K562 (cell line): ENCODE measurements around the gene SORCS2. TPM values are rescaled to one million over a fixed set of nuclear protein-coding genes. Genes with fewer than 3 reads are reported as not detected.

Experiments
- ATAC-seq: fragments of 200-7000 bp; cut with Tn5 transposase; 3 replicates; pipeline ENCODE4 v1.9.1; 2020; ENCODE audit warnings: moderate library complexity
- BruUV-seq: library from RNA; stranded (reverse); fragments of 400-500 nt; replicated peaks from 2 replicates; lab custom pipeline; 2021; lab: Mats Ljungman, UMichigan
- CTCF ChIA-PET: fragments of 300-600 bp; formaldehyde crosslinking; extraction: SDS; loops from one replicate; lab custom pipeline; 2021; ENCODE audit warnings: low intra/inter-chr PET ratio; lab: Yijun Ruan, JAX
- POLR2A ChIA-PET: fragments of 300-600, 350-650 bp; sonication (Branson Sonifier 250); formaldehyde crosslinking; extraction: SDS; loops from one replicate; lab custom pipeline; 2021; ENCODE audit warnings: antibody characterized with exemption, inconsistent platforms; lab: Yijun Ruan, JAX
- DNase-seq, 4 experiments: peaks; one replicate each; pipeline versions ENCODE4 v3.0.0 to v3.0.0-alpha.2; 2011 to 2018; ENCODE audit warnings: low spot score in 3 of 4, mixed read lengths in 3 of 4; ENCODE audit errors: extremely low read depth in 1 of 4
- FAIRE-seq: peaks from 2 replicates; lab custom pipeline; 2011; peaks lifted over from hg19 to GRCh38; lab: Jason Lieb, UNC
- H2AFZ ChIP-seq: 2 replicates; pipeline ENCODE4 v1.6.0; 2011; ENCODE audit warnings: low read depth, low read length, control low read depth, inconsistent platforms
- H3K27ac ChIP-seq: fragments of 200-600 bp; 3 replicates; pipeline ENCODE4 v1.8.0; 2011; ENCODE audit warnings: low read depth, mild to moderate bottlenecking, control low read depth, inconsistent platforms, low read length, moderate library complexity, mixed read lengths; ENCODE audit errors: extremely low read depth
- H3K27me3 ChIP-seq, 2 experiments: fragments of 300-600 bp in 1 of 2; 2 replicates in 1 of 2; 3 replicates in 1 of 2; pipeline versions ENCODE4 v1.6.0 to v1.8.0; 2011; ENCODE audit warnings: inconsistent platforms in 2 of 2, low read length in 2 of 2, mild to moderate bottlenecking in 1 of 2, mixed read lengths in 1 of 2, moderate library complexity in 1 of 2; ENCODE audit not compliant: control insufficient read depth in 2 of 2, insufficient read depth in 2 of 2
- H3K36me3 ChIP-seq: fragments of 300-600 bp; 3 replicates; pipeline ENCODE4 v1.8.0; 2011; ENCODE audit warnings: mild to moderate bottlenecking, low read length, inconsistent platforms; ENCODE audit not compliant: control insufficient read depth, insufficient read depth
- H3K4me1 ChIP-seq, 2 experiments: fragments of 200-600 bp in 1 of 2; replicated peaks in 1 of 2; 2 replicates in 1 of 2; 3 replicates in 1 of 2; pipeline versions ENCODE4 v1.5.1 to v1.8.0; 2011; ENCODE audit warnings: inconsistent platforms in 2 of 2, low read length in 2 of 2, mild to moderate bottlenecking in 1 of 2, mixed read lengths in 1 of 2, moderate library complexity in 1 of 2; ENCODE audit not compliant: control insufficient read depth in 2 of 2, insufficient read depth in 2 of 2
- H3K4me2 ChIP-seq: 2 replicates; pipeline ENCODE4 v1.6.1; 2011; ENCODE audit warnings: low read length, control low read depth, inconsistent platforms, mixed read lengths; ENCODE audit not compliant: insufficient read depth
- H3K4me3 ChIP-seq: fragments of 200-600 bp; sonication (generic), shearing (Covaris generic); 2 replicates; pipeline ENCODE4 v1.5.1; 2016; ENCODE audit warnings: control low read depth, inconsistent platforms
- H3K79me2 ChIP-seq: fragments of 200-600 bp; 3 replicates; pipeline ENCODE4 v1.8.0; 2011; ENCODE audit warnings: low read length, inconsistent platforms; ENCODE audit not compliant: control insufficient read depth, insufficient read depth
- H3K9ac ChIP-seq, 2 experiments: 2 replicates each; pipeline versions ENCODE4 v1.6.0 to v1.6.1; 2011; ENCODE audit warnings: low read depth in 2 of 2, low read length in 2 of 2, control low read depth in 1 of 2, inconsistent platforms in 1 of 2, mild to moderate bottlenecking in 1 of 2, mixed read lengths in 1 of 2; ENCODE audit not compliant: insufficient read depth in 1 of 2
- H3K9me1 ChIP-seq: one replicate; pipeline ENCODE4 v1.6.0; 2011; ENCODE audit warnings: inconsistent platforms, mild to moderate bottlenecking, low read length, moderate library complexity; ENCODE audit not compliant: control insufficient read depth, insufficient read depth
- H3K9me3 ChIP-seq: replicated peaks from 2 replicates; pipeline ENCODE4 v1.5.1; 2011; ENCODE audit warnings: low read depth, low read length, inconsistent platforms; ENCODE audit not compliant: control insufficient read depth, insufficient read depth
- H4K20me1 ChIP-seq: replicated peaks from 2 replicates; pipeline ENCODE4 v1.6.1; 2011; ENCODE audit warnings: low read length, inconsistent platforms, mixed read lengths; ENCODE audit not compliant: control insufficient read depth, insufficient read depth
- CSDE1 ChIP-seq, 2 experiments: fragments of 450-650 bp; IDR thresholded peaks; 2 replicates each; pipeline ENCODE4 v1.6.1; 2016; ENCODE audit warnings: mild to moderate bottlenecking in 1 of 2
- CTBP1 ChIP-seq: fragments of 450-650 bp; IDR thresholded peaks from 2 replicates; pipeline ENCODE4 v1.6.1; 2016; ENCODE audit warnings: borderline replicate concordance
- DPF2 ChIP-seq: fragments of 450-650 bp; IDR thresholded peaks from 2 replicates; pipeline ENCODE4 v1.6.1; 2016
- KDM4B ChIP-seq, 2 experiments: fragments of 450-650 bp in 1 of 2; sonication (generic) in 1 of 2; IDR thresholded peaks; 2 replicates each; pipeline ENCODE4 v1.6.1; 2016 to 2017; ENCODE audit warnings: borderline replicate concordance in 2 of 2, antibody characterized with exemption in 1 of 2, low read depth in 1 of 2, mild to moderate bottlenecking in 1 of 2
- MXI1 ChIP-seq: IDR thresholded peaks from 2 replicates; pipeline ENCODE4 v1.6.1; 2011; ENCODE audit warnings: low read depth, mild to moderate bottlenecking, improper control_type of control experiment, low read length
- NFE2L1 ChIP-seq: fragments of 450-650 bp; IDR thresholded peaks from 2 replicates; pipeline ENCODE4 v1.6.1; 2016; ENCODE audit warnings: missing genetic modification characterization, low read depth, mild to moderate bottlenecking, missing compliant biosample characterization, moderate library complexity, borderline replicate concordance
- NFIC ChIP-seq: fragments of 450-650 bp; IDR thresholded peaks from 2 replicates; pipeline ENCODE4 v1.6.1; 2017; ENCODE audit warnings: mild to moderate bottlenecking, inconsistent platforms
- RB1 ChIP-seq: fragments of 450-650 bp; IDR thresholded peaks from 2 replicates; pipeline ENCODE4 v1.6.1; 2017; ENCODE audit warnings: low read depth, mild to moderate bottlenecking
- SAFB2 ChIP-seq: fragments of 200-400 bp; formaldehyde crosslinking; IDR thresholded peaks from 2 replicates; pipeline ENCODE4 v1.6.1; 2018; ENCODE audit warnings: borderline replicate concordance, low read length, low read depth, moderate library complexity; ENCODE audit not compliant: severe bottlenecking
- STAT6 ChIP-seq: sonication (generic); formaldehyde crosslinking; IDR thresholded peaks from 2 replicates; pipeline ENCODE4 v1.8.1; 2023; ENCODE audit warnings: mild to moderate bottlenecking, missing genetic modification reagents
- TFE3 ChIP-seq: fragments of 450-650 bp; formaldehyde crosslinking; IDR thresholded peaks from 2 replicates; pipeline ENCODE4 v1.4.0; 2020; ENCODE audit warnings: mild to moderate bottlenecking, mixed read lengths
- ZFX ChIP-seq: sonication (generic); formaldehyde crosslinking; IDR thresholded peaks from 2 replicates; pipeline ENCODE4 v1.8.0; 2022; ENCODE audit warnings: mild to moderate bottlenecking, missing genetic modification reagents, moderate library complexity
- ZNF12 ChIP-seq: sonication (generic); formaldehyde crosslinking; IDR thresholded peaks from 2 replicates; pipeline ENCODE4 v1.4.0; 2020; ENCODE audit warnings: mild to moderate bottlenecking, missing genetic modification reagents
- WGBS: fragments of 100-300 bp; shearing (Covaris generic); methylation state at CpG from one replicate; pipeline ENCODE4 v1.1.6; 2016; ENCODE audit warnings: low coverage, mixed read lengths; ENCODE audit not compliant: insufficient coverage; ENCODE audit errors: missing lambda C conversion rate; 5-methylcytosine and 5-hydroxymethylcytosine counted together
- in situ Hi-C: fragments of 300-500 bp; cut with MboI; formaldehyde crosslinking; loops from 4 replicates; pipeline ENCODE4 v1.15.0; 2018; ENCODE audit warnings: inconsistent platforms, mixed read lengths
- intact Hi-C: fragments of 100-400 bp; cut with micrococcal nuclease; formaldehyde crosslinking; loops from 2 replicates; pipeline ENCODE4 v1.14.2; 2022
- polyA plus RNA-seq, 8 experiments: library from polyadenylated mRNA; depleted of rRNA in 4 of 8; stranded (reverse) in 5 of 8; unstranded in 3 of 8; fragments of >200 nt; fragmentation: Nextera tagmentation in 2 of 8; fragmentation: Illumina TruSeq in 1 of 8; extraction: Ambion mirVana in 2 of 8; extraction: Trizol in 1 of 8; gene quantifications; 2 replicates each; pipeline versions ENCODE4 v1.2.1 to v1.2.3, GENCODE V29; 2011 to 2014; ENCODE audit warnings: inconsistent platforms in 1 of 8, missing spikeins in 1 of 8
- total RNA-seq, 7 experiments: library from RNA; depleted of rRNA in 6 of 7; stranded (reverse); fragments of >200 nt in 6 of 7; fragmentation: Illumina TruSeq in 2 of 7; extraction: Trizol in 2 of 7; gene quantifications; 2 replicates each; pipeline versions ENCODE4 v1.2.1 to v1.2.3, GENCODE V29; 2011 to 2021; ENCODE audit warnings: low replicate concordance in 1 of 7
- TF ChIP-seq, protein P1 (sequence below): fragments of 250-450 bp; sonication (Bioruptor Pico); IDR thresholded peaks from 2 replicates; pipeline ENCODE4 v1.4.0; 2020

The SORCS2 gene
- total and polyA plus RNA-seq, 9 of the 15 experiments (the other 6 are each of a cell fraction or from before 2014, with no cell fraction given), result not detected

GRCh38 chr4:7687006-7687405 lies 494.7 kb downstream of the SORCS2 start:
- FAIRE-seq (no peak), DNase-seq (no peak), ATAC-seq (no peak)
- Histone ChIP-seq H2AFZ (no peak overlapping the region), H3K4me1 (no peaks in the 10 kb centered on the region), H3K4me3 (no peak overlapping the region), H3K79me2 (no peaks in the 10 kb centered on the region), H4K20me1 (no peaks in the 10 kb centered on the region), H3K27me3 (peaks cover 0 to 3% of the 10 kb centered on the region in 2 experiments; a peak in 1 of 5 replicates), H3K27ac (no peak overlapping the region), H3K4me2 (no peak overlapping the region), H3K36me3 (no peaks in the 10 kb centered on the region), H3K9ac (no peak overlapping the region), H3K9me3 (no peaks in the 10 kb centered on the region), H3K9me1 (no peaks in the 10 kb centered on the region)
- CTCF ChIA-PET, result no interaction called here
- POLR2A ChIA-PET, result interaction anchor here (0.6 to 0.8 kb wide), 5 partner anchors 18 to 641 kb away, joined by 3 to 5 read pairs (median 3); no protein-coding TSS in a partner anchor
- WGBS, result 0% methylated on average over 8 of the region's 9 CpGs
- intact Hi-C loops, result no loop called here
- no TSS peak for BruUV-seq
- in situ Hi-C loops, result no loop called here
- TF ChIP-seq STAT6 (CRISPR knock-in tag) (no peak), CTBP1 (no peak), NFE2L1 (tag) (no peak), ZNF12 (CRISPR knock-in tag) (no peak), KDM4B (IDR thresholded peaks at IDR 0.05; ENCODE audit: borderline replicate concordance in 2 of 2, low read depth in 1 of 2) (no peak), MXI1 (no peak), TFE3 (CRISPR knock-in tag) (no peak), RB1 (no peak), NFIC (no peak), SAFB2 (no peak), ZFX (CRISPR knock-in tag) (no peak), CSDE1 (IDR thresholded peaks at IDR 0.05) (no peak), DPF2 (no peak)
- TF ChIP-seq, protein P1, sequence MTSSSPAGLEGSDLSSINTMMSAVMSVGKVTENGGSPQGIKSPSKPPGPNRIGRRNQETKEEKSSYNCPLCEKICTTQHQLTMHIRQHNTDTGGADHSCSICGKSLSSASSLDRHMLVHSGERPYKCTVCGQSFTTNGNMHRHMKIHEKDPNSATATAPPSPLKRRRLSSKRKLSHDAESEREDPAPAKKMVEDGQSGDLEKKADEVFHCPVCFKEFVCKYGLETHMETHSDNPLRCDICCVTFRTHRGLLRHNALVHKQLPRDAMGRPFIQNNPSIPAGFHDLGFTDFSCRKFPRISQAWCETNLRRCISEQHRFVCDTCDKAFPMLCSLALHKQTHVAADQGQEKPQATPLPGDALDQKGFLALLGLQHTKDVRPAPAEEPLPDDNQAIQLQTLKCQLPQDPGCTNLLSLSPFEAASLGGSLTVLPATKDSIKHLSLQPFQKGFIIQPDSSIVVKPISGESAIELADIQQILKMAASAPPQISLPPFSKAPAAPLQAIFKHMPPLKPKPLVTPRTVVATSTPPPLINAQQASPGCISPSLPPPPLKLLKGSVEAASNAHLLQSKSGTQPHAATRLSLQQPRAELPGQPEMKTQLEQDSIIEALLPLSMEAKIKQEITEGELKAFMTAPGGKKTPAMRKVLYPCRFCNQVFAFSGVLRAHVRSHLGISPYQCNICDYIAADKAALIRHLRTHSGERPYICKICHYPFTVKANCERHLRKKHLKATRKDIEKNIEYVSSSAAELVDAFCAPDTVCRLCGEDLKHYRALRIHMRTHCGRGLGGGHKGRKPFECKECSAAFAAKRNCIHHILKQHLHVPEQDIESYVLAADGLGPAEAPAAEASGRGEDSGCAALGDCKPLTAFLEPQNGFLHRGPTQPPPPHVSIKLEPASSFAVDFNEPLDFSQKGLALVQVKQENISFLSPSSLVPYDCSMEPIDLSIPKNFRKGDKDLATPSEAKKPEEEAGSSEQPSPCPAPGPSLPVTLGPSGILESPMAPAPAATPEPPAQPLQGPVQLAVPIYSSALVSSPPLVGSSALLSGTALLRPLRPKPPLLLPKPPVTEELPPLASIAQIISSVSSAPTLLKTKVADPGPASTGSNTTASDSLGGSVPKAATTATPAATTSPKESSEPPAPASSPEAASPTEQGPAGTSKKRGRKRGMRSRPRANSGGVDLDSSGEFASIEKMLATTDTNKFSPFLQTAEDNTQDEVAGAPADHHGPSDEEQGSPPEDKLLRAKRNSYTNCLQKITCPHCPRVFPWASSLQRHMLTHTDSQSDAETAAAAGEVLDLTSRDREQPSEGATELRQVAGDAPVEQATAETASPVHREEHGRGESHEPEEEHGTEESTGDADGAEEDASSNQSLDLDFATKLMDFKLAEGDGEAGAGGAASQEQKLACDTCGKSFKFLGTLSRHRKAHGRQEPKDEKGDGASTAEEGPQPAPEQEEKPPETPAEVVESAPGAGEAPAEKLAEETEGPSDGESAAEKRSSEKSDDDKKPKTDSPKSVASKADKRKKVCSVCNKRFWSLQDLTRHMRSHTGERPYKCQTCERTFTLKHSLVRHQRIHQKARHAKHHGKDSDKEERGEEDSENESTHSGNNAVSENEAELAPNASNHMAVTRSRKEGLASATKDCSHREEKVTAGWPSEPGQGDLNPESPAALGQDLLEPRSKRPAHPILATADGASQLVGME (CRISPR knock-in tag), result no peak
